HL-60 (cell line): ENCODE measurements around the gene CHRNG.

Experiments used
- POLR2AphosphoS5 ChIP-seq: IDR thresholded peaks from 2 replicates; pipeline ENCODE4 v1.6.1; 2012; ENCODE audit warnings: low read depth
- REST ChIP-seq: IDR thresholded peaks from 2 replicates; pipeline ENCODE4 v1.6.1; 2012; ENCODE audit warnings: low read depth; ENCODE audit not compliant: insufficient replicate concordance
- SPI1 ChIP-seq: IDR thresholded peaks from 2 replicates; pipeline ENCODE4 v1.6.1; 2012; ENCODE audit warnings: low read depth, mild to moderate bottlenecking, borderline replicate concordance
- TF ChIP-seq, protein P1 (sequence below): IDR thresholded peaks from one replicate; pipeline ENCODE4 v1.5.1; 2011; ENCODE audit warnings: low read length, control low read depth, inconsistent platforms; ENCODE audit not compliant: insufficient read depth

DNA sequence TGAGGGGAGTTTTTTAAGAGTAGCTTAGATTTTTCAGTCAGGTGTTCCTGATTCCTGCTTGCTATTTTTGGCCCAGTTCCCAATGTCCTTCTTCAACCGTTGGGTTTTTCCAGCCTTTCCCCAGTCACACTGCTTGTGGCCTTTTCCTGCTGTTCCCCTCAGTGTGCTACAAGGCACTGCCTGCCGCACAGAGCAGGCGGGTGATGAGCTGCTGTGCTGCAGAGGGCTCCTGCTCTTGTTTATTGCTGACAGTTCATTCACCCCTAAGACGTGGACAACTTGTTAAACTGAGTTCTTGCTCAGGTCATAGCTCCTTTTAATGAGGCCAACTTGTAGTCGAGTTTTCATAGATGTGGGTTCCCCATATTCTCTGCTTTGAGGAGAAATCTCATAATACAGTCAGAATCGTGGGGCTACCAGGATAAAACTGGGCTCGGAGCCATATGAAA lies 31.6 kb downstream of the CHRNG start:
- TF ChIP-seq POLR2AphosphoS5 (no peak), SPI1 (no peak), REST (no peak)
- TF ChIP-seq, protein P1, sequence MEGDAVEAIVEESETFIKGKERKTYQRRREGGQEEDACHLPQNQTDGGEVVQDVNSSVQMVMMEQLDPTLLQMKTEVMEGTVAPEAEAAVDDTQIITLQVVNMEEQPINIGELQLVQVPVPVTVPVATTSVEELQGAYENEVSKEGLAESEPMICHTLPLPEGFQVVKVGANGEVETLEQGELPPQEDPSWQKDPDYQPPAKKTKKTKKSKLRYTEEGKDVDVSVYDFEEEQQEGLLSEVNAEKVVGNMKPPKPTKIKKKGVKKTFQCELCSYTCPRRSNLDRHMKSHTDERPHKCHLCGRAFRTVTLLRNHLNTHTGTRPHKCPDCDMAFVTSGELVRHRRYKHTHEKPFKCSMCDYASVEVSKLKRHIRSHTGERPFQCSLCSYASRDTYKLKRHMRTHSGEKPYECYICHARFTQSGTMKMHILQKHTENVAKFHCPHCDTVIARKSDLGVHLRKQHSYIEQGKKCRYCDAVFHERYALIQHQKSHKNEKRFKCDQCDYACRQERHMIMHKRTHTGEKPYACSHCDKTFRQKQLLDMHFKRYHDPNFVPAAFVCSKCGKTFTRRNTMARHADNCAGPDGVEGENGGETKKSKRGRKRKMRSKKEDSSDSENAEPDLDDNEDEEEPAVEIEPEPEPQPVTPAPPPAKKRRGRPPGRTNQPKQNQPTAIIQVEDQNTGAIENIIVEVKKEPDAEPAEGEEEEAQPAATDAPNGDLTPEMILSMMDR: no peak
